ENCODE results near the gene HMBS. TPM values are rescaled to one million over a fixed set of nuclear protein-coding genes. Genes with fewer than 3 reads are reported as not detected.

Gene HMBS
- total RNA-seq, 1 donor: 14.9 TPM

DNA sequence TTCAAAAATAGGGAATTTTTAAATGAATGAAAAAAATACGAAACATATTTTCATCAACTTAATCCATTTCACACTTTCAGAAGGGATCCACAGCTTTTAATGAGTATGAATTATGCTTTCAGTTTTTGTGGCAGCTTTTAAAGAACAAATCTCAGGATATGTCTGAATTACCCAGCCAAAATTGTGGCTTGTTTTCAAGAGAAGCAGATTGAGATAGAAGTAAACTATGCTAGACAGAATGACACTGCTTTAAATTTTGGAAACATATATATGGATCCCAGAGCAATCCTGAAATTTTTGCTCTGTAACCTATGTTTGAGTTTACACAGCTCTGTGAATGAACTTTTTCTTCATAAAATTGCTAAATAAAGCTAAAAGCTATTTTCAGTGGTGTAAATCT lies 34.3 kb downstream of the HMBS start:
- no peak overlapping the region for H3K4me3 ChIP-seq (ENCODE audit: low read depth, low read length)
- TF ChIP-seq, protein P1, sequence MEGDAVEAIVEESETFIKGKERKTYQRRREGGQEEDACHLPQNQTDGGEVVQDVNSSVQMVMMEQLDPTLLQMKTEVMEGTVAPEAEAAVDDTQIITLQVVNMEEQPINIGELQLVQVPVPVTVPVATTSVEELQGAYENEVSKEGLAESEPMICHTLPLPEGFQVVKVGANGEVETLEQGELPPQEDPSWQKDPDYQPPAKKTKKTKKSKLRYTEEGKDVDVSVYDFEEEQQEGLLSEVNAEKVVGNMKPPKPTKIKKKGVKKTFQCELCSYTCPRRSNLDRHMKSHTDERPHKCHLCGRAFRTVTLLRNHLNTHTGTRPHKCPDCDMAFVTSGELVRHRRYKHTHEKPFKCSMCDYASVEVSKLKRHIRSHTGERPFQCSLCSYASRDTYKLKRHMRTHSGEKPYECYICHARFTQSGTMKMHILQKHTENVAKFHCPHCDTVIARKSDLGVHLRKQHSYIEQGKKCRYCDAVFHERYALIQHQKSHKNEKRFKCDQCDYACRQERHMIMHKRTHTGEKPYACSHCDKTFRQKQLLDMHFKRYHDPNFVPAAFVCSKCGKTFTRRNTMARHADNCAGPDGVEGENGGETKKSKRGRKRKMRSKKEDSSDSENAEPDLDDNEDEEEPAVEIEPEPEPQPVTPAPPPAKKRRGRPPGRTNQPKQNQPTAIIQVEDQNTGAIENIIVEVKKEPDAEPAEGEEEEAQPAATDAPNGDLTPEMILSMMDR (IDR thresholded peaks at IDR 0.05; ENCODE audit: insufficient read depth, low read length): no peak
- DNase-seq (ENCODE audit: low read depth): no peak

DNA sequence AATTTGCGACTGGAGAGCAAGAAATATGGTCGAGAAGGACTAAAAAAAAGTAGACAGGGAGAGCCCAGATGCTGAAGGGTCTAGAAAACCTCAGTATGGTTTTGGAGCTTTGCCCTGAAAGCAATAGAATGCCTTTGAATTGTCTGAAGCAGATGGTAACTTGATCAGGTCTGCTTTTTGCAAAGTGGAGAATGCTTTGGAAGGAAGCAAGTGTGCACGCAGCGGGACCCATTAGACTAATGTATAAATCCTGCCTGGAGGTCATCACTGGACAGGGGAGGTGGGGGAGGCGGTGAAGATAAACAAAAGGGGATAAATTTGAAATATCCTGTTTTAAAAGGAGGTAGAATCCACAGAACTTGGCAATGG lies 35.9 kb downstream of the HMBS start:
- H3K4me3 ChIP-seq (ENCODE audit: low read depth, low read length): peak overlapping the region; percentile 74
- peak; percentile 64 for DNase-seq (ENCODE audit: low read depth)
- TF ChIP-seq, protein P1 (IDR thresholded peaks at IDR 0.05; ENCODE audit: insufficient read depth, low read length): no peak

DNA sequence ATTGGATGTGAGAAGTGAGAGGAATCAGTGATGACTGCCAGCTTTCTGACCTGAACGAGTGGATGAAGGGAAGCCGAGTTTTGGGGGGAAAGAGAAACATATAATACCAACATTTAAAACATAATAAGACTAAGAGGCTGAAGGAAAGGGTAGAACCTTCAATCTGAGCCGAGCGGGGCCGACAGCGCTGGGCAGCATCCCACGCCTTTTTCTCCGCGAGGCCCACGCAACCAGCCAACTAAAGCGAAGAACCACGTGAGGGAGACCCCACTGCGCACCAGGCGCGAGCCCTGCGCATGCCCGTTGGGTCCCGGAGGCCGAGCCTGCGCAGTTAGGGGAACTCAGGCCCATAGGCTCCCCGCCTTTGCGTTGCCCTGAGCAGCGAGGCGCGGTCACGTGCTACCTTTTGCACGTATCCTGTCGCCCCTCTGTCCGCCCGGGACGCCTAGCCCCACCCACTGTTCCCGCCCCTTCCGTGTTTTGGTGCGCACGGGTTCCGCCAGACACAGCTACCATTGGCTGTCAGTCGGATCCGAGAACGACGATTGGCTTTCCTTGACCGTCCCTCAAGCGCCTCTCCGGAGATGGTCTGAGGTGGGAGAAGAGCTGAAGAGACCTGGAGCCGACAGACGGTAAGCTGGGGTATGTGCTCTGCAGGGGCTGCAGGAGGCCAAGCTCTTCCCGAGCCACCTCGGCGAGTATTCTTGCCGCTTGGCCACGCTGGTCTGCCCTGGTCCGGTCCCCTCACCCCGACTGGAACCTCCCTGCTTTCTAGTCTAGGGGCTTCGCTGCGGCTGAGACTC lies 36.5 kb downstream of the HMBS start, which contains the start of gene HINFP:
HINFP (plus strand) TSS at position 573 of the 803 bp plus-strand sequence. CDS start 5,365 bp downstream, outside the sequence.
- TF ChIP-seq, protein P1 (IDR thresholded peaks at IDR 0.05; ENCODE audit: insufficient read depth, low read length): no peak
- peak; percentile 98 for DNase-seq (ENCODE audit: low read depth)
- peak within 1 kb of the TSS; percentile 100 for H3K4me3 ChIP-seq (ENCODE audit: low read depth, low read length)

DNA sequence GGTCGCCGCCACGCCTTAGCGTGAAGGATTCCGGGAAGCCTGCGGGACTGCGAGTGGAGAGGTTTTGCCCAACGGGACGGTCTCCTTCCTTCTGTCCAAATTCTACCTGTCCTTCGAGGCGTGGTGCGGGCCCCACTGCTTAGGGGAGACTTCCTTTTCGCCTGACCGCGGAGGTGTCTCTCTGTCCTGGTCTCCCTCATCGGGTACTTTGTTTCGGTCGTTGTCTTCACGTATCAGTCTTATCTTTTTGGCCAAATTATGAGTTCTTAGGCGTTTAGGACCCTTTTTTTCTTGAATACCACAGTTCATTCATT lies 37.1 kb downstream of the HMBS start:
- no peak for DNase-seq (ENCODE audit: low read depth)
- TF ChIP-seq, protein P1 (IDR thresholded peaks at IDR 0.05; ENCODE audit: insufficient read depth, low read length): no peak
- H3K4me3 ChIP-seq (ENCODE audit: low read depth, low read length): peak overlapping the region; percentile 100

DNA sequence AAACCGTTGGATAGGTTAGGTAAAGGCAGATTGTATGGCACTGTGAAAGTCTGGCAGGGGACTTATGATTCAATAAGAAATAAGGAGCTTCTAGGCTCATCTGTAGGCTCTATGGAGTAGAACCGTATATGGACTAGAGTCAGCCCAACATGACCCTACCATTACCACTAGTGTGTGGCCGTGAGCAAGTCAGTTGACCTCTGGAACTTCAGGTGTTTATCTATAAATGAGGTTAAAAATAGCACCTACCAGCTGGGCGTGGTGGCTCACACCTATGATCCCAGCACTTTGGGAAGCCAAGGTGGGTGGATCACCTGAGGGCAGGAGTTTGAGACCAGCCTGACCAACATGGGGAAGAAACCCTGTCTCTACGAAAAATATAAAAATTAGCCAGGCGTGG lies 41.1 kb downstream of the HMBS start:
- TF ChIP-seq, protein P1 (IDR thresholded peaks at IDR 0.05; ENCODE audit: insufficient read depth, low read length): no peak
- DNase-seq (ENCODE audit: low read depth): no peak
- H3K4me3 ChIP-seq (ENCODE audit: low read depth, low read length): no peak overlapping the region

DNA sequence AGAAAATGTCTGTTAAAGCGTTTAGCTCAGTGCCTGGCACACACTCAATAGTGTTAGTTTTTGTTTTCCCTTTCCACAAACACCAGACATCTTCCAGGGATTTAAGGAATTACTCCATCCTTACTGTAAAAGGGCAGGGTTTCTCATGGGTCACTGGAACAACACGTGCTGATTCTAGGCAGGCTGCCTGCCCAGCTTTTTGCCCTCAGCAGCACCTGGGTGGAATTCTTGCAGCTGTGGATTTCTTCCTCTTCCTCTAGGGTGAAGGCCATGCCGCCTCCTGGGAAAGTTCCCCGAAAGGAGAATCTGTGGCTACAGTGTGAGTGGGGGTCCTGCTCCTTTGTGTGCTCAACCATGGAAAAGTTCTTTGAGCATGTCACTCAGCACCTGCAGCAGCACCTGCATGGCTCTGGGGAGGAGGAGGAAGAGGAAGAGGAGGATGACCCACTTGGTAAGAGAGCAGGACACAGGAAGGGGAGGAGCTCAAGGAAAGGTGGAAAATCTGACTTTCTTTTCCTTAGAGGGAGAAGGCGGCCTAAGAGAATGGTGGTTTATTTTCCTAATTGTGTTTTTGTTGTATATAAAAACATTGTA lies 42.1 kb downstream of the HMBS start:
- no peak for DNase-seq (ENCODE audit: low read depth)
- H3K4me3 ChIP-seq (ENCODE audit: low read depth, low read length): no peak overlapping the region
- TF ChIP-seq, protein P1 (IDR thresholded peaks at IDR 0.05; ENCODE audit: insufficient read depth, low read length): no peak
